ENCODE data around the gene FGR.
A peak's percentile ranks its signal among the peaks of the same experiment; 100 is the strongest.

The FGR gene

GRCh38 chr1:27602462-27603308 is 32.3 kb downstream of the FGR start:
- no peak for TF ChIP-seq CTCF (IDR thresholded peaks at IDR 0.05; ENCODE audit: insufficient read depth, low read depth, low read length, missing control alignments)
- DNase-seq (ENCODE audit: low read depth) = peak; percentile 47
- H3K4me3 ChIP-seq (ENCODE audit: low read length) = peak overlapping the region; percentile 99

- DNase-seq (ENCODE audit: low read depth) = no peak
- H3K4me3 ChIP-seq (ENCODE audit: low read length) = peak overlapping the region; percentile 99
- no peak for TF ChIP-seq CTCF (IDR thresholded peaks at IDR 0.05; ENCODE audit: insufficient read depth, low read depth, low read length, missing control alignments)
Observed at GRCh38 chr1:27601771-27602461, 33.1 kb downstream of the FGR start.

GRCh38 chr1:27601321-27601770 is 33.6 kb downstream of the FGR start:
- H3K4me3 ChIP-seq (ENCODE audit: low read length) = peak overlapping the region; percentile 99
- TF ChIP-seq CTCF (IDR thresholded peaks at IDR 0.05; ENCODE audit: insufficient read depth, low read depth, low read length, missing control alignments) = no peak
- no peak for DNase-seq (ENCODE audit: low read depth)

GRCh38 chr1:27600498-27601175 is 34.3 kb downstream of the FGR start:
- DNase-seq (ENCODE audit: low read depth) = no peak
- H3K4me3 ChIP-seq (ENCODE audit: low read length) = peak overlapping the region; percentile 99

GRCh38 chr1:27599605-27600497 is 35.1 kb downstream of the FGR start:
- peak overlapping the region; percentile 99 for H3K4me3 ChIP-seq (ENCODE audit: low read length)
- no peak for DNase-seq (ENCODE audit: low read depth)

More at GRCh38 chr1:27600498-27601175, 34.3 kb downstream of the FGR start:
- no peak for TF ChIP-seq CTCF (IDR thresholded peaks at IDR 0.05; ENCODE audit: insufficient read depth, low read depth, low read length, missing control alignments)

More at GRCh38 chr1:27599605-27600497, 35.1 kb downstream of the FGR start:
- peak; percentile 30 for TF ChIP-seq CTCF (IDR thresholded peaks at IDR 0.05; ENCODE audit: insufficient read depth, low read depth, low read length, missing control alignments)

Data from epithelial cell of esophagus (primary cell).